ENCODE data around the gene TULP1. TPM values are rescaled to one million over a fixed set of nuclear protein-coding genes. Genes with fewer than 3 reads are reported as not detected.
"Not testable (repeated sequence)": the region's sequence is repeated elsewhere in the genome, so short reads cannot be mapped to it uniquely, and the experiment has no call there.

Gene TULP1
- total RNA-seq, 1 donor from 2014 or later, result not detected

DNA sequence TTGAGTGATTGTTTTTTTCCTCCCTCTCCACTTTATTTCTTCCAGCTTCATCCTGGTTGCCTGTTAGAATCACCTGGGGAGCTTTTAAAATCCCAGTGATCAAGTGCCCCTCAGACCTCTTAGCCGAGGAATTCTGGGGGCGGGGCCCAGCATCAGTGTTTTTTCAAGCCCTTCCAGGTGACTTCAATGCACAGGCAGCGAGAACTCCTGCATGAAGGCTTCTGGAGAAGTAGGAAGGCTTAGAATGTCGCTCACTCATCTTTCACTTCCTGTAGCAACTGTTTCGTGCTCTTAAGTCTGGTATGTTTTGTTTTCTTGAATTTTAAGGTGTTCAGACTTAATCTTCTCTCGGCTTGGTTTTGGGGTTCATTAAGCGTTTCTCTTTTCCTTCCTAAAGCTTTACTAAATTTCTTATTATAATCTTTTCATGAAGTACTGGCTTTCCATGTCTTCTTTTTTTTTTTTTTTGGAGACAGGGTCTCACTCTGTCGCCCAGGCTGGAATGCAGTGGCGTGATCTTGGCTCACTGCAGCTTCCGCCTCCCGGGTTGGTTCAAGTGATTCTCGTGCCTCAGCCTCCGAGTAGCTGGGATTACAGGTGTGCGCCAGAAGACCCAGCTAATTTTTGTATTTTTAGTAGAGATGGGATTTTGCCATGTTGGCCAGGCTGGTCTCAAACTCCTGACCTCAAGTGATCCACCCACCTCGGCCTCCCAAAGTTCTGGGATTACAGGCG, 30.9 kb upstream of the TULP1 start:
- TF ChIP-seq, protein P1, sequence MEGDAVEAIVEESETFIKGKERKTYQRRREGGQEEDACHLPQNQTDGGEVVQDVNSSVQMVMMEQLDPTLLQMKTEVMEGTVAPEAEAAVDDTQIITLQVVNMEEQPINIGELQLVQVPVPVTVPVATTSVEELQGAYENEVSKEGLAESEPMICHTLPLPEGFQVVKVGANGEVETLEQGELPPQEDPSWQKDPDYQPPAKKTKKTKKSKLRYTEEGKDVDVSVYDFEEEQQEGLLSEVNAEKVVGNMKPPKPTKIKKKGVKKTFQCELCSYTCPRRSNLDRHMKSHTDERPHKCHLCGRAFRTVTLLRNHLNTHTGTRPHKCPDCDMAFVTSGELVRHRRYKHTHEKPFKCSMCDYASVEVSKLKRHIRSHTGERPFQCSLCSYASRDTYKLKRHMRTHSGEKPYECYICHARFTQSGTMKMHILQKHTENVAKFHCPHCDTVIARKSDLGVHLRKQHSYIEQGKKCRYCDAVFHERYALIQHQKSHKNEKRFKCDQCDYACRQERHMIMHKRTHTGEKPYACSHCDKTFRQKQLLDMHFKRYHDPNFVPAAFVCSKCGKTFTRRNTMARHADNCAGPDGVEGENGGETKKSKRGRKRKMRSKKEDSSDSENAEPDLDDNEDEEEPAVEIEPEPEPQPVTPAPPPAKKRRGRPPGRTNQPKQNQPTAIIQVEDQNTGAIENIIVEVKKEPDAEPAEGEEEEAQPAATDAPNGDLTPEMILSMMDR (IDR thresholded peaks at IDR 0.05; ENCODE audit: insufficient read depth, low read length, poor library complexity, severe bottlenecking), result no peak
- no peak overlapping the region for H3K4me3 ChIP-seq (ENCODE audit: low read depth, low read length)
- no peak for DNase-seq (ENCODE audit: low read depth)
- no peaks in the 10 kb centered on the region for H3K27me3 ChIP-seq (ENCODE audit: control insufficient read depth, insufficient read depth, low read length)
- H3K36me3 ChIP-seq (ENCODE audit: control insufficient read depth, insufficient read depth, low read length), result no peaks in the 10 kb centered on the region

DNA sequence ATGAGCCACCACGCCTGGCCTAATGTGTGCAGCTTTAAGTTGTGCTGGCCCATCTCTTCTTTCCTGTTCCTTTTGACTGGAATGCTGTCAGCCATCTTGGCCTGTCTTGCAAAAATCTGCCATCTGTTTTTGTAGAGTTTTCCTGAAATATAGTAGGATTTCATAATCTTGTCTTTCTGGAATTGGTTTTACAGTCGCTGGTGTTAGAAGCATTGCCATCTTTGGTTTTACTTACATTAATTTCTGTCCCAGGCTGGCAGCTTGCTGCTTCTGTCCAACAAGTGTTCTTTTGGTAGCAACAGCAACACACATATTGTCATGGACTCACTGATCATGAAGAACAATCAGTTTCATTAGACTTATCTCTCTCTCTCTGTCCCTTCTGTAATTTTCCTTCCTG, 29.1 kb upstream of the TULP1 start:
- Histone ChIP-seq H3K27me3 (ENCODE audit: control insufficient read depth, insufficient read depth, low read length) (no peaks in the 10 kb centered on the region), H3K36me3 (ENCODE audit: control insufficient read depth, insufficient read depth, low read length) (no peaks in the 10 kb centered on the region), H3K4me3 (ENCODE audit: low read depth, low read length) (no peak overlapping the region)
- DNase-seq (ENCODE audit: low read depth), result no peak
- TF ChIP-seq, protein P1 (IDR thresholded peaks at IDR 0.05; ENCODE audit: insufficient read depth, low read length, poor library complexity, severe bottlenecking), result no peak

DNA sequence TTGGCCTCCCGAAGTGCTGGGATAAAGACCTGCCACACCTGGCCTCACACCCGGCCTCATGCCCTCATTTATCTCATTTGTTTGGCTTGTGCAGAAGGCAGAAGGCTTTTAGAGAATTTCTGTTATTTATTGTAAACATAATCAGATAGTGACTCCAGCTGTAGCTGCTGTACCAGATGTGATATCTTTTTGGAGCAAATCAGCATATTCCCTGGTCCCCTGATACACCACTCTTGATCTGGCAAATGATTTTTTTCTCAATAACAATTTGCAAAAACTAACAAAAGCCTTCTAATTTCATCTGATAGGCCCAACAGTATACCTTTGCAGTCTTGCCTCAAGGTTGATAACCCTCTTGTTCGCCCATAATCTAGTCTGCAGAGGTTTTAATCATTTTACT, 26.5 kb upstream of the TULP1 start:
- Histone ChIP-seq H3K36me3 (ENCODE audit: control insufficient read depth, insufficient read depth, low read length) (no peaks in the 10 kb centered on the region), H3K27me3 (ENCODE audit: control insufficient read depth, insufficient read depth, low read length) (peaks cover 3% of the 10 kb centered on the region), H3K4me3 (ENCODE audit: low read depth, low read length) (no peak overlapping the region)
- DNase-seq (ENCODE audit: low read depth), result no peak
- TF ChIP-seq, protein P1 (IDR thresholded peaks at IDR 0.05; ENCODE audit: insufficient read depth, low read length, poor library complexity, severe bottlenecking), result no peak

DNA sequence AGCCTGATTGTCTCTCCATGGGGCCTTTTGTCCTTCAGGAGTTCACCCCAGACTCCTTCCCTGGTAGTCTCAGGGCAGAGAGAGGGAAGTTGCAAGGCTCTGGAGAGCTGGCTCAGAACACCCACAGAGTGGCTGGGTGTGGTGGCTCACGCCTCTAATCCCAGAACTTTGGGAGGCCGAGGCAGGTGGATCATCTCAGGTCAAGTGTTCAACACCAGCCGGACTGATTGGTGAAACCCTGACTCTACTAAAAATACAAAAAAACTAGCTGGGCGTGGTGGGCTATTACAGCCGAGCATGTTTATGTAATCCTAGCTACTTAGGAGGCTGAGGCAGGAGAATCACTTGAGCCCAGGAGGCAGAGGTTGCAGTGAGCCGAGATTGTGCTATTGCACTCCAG, 23.2 kb upstream of the TULP1 start:
- H3K36me3 ChIP-seq (ENCODE audit: control insufficient read depth, insufficient read depth, low read length), result not testable (repeated sequence)

DNA sequence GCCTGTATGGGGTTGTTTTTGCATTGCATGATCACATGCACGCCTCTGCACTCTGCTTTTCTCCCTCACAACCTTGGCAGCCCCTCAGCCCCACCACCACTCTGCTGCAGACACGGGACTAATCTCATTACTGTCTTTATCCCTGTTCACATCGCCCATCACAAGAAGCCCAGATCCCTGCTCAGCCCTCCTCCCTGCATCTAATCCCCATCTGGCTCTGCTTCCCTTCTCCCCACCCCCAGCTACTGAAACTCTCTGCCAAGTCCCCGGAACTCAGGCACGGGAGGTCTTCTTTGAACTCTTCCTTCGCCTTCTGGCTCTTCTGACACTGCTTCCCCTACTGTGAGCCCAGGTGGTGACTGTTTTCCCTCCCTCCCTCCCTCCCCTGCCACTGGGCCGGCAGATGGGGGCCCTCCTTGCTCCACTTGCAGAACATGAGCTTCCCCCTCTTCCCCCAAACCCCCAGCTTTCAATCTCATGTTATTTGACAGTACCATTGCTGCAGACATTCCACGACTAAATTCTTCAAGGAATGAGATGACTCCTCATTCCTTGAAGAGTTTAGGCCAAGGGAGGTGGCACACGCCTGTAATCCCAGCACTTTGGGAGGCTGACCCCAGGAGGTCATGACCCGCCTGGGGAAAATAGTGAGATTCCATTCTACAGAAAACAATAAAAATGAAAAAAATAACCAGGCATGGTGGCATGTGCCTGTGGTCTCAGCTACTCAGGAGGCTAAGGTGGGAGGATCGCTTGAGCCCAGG, 21.9 kb upstream of the TULP1 start:
- Histone ChIP-seq H3K36me3 (ENCODE audit: control insufficient read depth, insufficient read depth, low read length) (no peaks in the 10 kb centered on the region), H3K27me3 (ENCODE audit: control insufficient read depth, insufficient read depth, low read length) (peaks cover 4% of the 10 kb centered on the region), H3K4me3 (ENCODE audit: low read depth, low read length) (no peak overlapping the region)
- no peak for DNase-seq (ENCODE audit: low read depth)
- TF ChIP-seq, protein P1 (IDR thresholded peaks at IDR 0.05; ENCODE audit: insufficient read depth, low read length, poor library complexity, severe bottlenecking), result no peak

More for the DNA sequence above, 23.2 kb upstream of the TULP1 start:
- not testable (repeated sequence) for H3K4me3 ChIP-seq (ENCODE audit: low read depth, low read length); H3K27me3 ChIP-seq (ENCODE audit: control insufficient read depth, insufficient read depth, low read length); DNase-seq (ENCODE audit: low read depth)

DNA sequence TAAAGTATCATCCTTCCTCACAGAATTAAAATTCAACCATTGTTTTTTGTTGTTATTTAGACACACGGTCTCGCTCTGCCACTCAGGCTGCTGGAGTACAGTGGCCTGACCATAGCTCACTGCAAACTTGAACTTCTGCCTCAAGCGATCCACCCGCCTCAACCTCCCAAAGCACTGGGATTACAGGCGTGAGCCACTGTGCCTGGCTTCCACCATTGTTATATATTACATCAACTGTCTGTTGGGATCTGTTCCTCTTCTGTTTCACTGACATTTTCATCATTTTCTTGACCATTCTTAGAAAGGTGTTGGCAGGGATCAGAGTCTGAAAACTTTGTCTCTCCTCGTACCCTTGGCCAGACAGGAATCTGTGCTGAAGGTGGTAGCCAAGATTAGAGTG, 21.3 kb upstream of the TULP1 start:
- Histone ChIP-seq H3K4me3 (ENCODE audit: low read depth, low read length) (no peak overlapping the region), H3K36me3 (ENCODE audit: control insufficient read depth, insufficient read depth, low read length) (no peaks in the 10 kb centered on the region), H3K27me3 (ENCODE audit: control insufficient read depth, insufficient read depth, low read length) (peaks cover 4% of the 10 kb centered on the region)
- DNase-seq (ENCODE audit: low read depth), result no peak
- TF ChIP-seq, protein P1 (IDR thresholded peaks at IDR 0.05; ENCODE audit: insufficient read depth, low read length, poor library complexity, severe bottlenecking), result no peak
